Type B pancreatic cell (in vitro differentiated cells): Measurements from ENCODE around the gene PARN. TPM values are rescaled to one million over a fixed set of nuclear protein-coding genes. Genes with fewer than 3 reads are reported as not detected.

Experiments
- DNase-seq: peaks from one replicate; pipeline ENCODE4 v3.0.0; 2021; ENCODE audit warnings: mixed read lengths; ENCODE audit not compliant: unreplicated experiment; ENCODE audit errors: extremely low spot score
- H3K27ac Mint-ChIP-seq: 2 replicates; pipeline ENCODE4 v1.8.0; 2021; ENCODE audit warnings: mild to moderate bottlenecking, mixed read lengths
- H3K27me3 Mint-ChIP-seq: 2 replicates; pipeline ENCODE4 v1.8.0; 2021; ENCODE audit warnings: mixed read lengths
- H3K36me3 Mint-ChIP-seq: 2 replicates; pipeline ENCODE4 v1.8.0; 2021; ENCODE audit warnings: mixed read lengths
- H3K4me1 Mint-ChIP-seq: one replicate; pipeline ENCODE4 v1.8.0; 2021; ENCODE audit warnings: mixed read lengths; ENCODE audit not compliant: unreplicated experiment
- H3K4me3 Mint-ChIP-seq: 2 replicates; pipeline ENCODE4 v1.8.0; 2021; ENCODE audit warnings: mild to moderate bottlenecking, mixed read lengths
- H3K9me3 Mint-ChIP-seq: 2 replicates; pipeline ENCODE4 v1.8.0; 2021; ENCODE audit warnings: mixed read lengths
- total RNA-seq: library from RNA; stranded (reverse); gene quantifications from 2 replicates; pipeline ENCODE4 v1.2.1, GENCODE V29; 2021; ENCODE audit warnings: low replicate concordance
- TF ChIP-seq, protein P1 (sequence below): fragments of 200-600 bp; sonication (generic); conservative IDR thresholded peaks from 2 replicates; pipeline ENCODE4 v1.5.0; 2021; ENCODE audit warnings: antibody characterized with exemption, mild to moderate bottlenecking

Gene PARN
- total RNA-seq, 1 donor from 2014 or later = 26.1 TPM

GRCh38 chr16:14611660-14612059 is 18.4 kb downstream of the PARN start:
- H3K27ac Mint-ChIP-seq = no peak overlapping the region
- no peaks in the 10 kb centered on the region for H3K9me3 Mint-ChIP-seq
- H3K4me3 Mint-ChIP-seq = no peak overlapping the region
- H3K4me1 Mint-ChIP-seq = no peaks in the 10 kb centered on the region
- peaks cover 30% of the 10 kb centered on the region for H3K36me3 Mint-ChIP-seq
- no peak for DNase-seq
- no peaks in the 10 kb centered on the region for H3K27me3 Mint-ChIP-seq
- TF ChIP-seq, protein P1, sequence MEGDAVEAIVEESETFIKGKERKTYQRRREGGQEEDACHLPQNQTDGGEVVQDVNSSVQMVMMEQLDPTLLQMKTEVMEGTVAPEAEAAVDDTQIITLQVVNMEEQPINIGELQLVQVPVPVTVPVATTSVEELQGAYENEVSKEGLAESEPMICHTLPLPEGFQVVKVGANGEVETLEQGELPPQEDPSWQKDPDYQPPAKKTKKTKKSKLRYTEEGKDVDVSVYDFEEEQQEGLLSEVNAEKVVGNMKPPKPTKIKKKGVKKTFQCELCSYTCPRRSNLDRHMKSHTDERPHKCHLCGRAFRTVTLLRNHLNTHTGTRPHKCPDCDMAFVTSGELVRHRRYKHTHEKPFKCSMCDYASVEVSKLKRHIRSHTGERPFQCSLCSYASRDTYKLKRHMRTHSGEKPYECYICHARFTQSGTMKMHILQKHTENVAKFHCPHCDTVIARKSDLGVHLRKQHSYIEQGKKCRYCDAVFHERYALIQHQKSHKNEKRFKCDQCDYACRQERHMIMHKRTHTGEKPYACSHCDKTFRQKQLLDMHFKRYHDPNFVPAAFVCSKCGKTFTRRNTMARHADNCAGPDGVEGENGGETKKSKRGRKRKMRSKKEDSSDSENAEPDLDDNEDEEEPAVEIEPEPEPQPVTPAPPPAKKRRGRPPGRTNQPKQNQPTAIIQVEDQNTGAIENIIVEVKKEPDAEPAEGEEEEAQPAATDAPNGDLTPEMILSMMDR = no peak

DNA sequence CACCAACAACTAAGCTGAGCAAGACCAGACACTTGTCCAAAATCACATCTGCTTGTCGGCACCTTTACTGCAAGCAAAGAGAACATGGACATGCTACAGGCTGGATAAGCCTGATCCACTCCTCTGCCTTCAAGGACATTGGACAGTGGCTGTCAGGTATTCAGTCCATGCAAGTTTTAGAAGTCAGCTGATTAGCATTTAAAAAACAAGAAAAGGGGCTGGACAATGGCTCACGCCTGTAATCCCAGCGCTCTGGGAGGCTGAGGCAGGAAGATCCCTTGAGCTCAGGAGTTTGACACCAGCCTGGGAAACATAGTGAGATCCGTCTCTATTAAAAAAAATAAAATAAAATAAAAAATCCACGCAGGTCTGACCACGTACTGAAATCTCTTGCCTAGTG is 20.3 kb downstream of the PARN start:
- TF ChIP-seq, protein P1 = no peak
- no peak for DNase-seq
- peaks cover 31% of the 10 kb centered on the region for H3K36me3 Mint-ChIP-seq
- no peak overlapping the region for H3K27ac Mint-ChIP-seq
- no peaks in the 10 kb centered on the region for H3K9me3 Mint-ChIP-seq
- H3K27me3 Mint-ChIP-seq = no peaks in the 10 kb centered on the region
- H3K4me3 Mint-ChIP-seq = no peak overlapping the region
- no peaks in the 10 kb centered on the region for H3K4me1 Mint-ChIP-seq

DNA sequence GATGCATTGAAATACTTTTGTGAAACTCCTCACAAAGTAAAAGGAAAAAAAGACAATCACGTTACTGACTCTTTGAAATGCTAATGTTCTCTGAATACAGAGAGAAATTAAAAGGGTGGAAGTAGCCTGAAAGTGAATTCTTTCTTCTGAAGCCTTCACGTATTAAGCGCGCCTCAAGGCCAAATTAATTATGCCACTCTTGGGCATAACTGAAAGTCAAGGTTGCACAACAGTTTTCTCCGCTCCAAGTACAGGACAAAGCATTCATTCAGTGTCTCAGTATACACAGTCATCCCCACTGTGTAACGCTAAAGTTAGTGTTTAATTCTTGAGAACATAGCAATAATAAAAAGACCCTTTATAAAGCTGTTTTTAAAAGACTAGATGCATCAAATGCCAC is 21.5 kb downstream of the PARN start:
- Mint-ChIP-seq H3K4me3 (no peak overlapping the region), H3K36me3 (peaks cover 30% of the 10 kb centered on the region), H3K9me3 (no peaks in the 10 kb centered on the region), H3K27me3 (no peaks in the 10 kb centered on the region), H3K27ac (no peak overlapping the region), H3K4me1 (no peaks in the 10 kb centered on the region)
- TF ChIP-seq, protein P1 = no peak
- no peak for DNase-seq

GRCh38 chr16:14608111-14608566 is 21.9 kb downstream of the PARN start:
- TF ChIP-seq, protein P1 = no peak
- Mint-ChIP-seq H3K9me3 (no peaks in the 10 kb centered on the region), H3K4me3 (no peak overlapping the region), H3K27ac (no peak overlapping the region), H3K36me3 (peaks cover 32% of the 10 kb centered on the region), H3K4me1 (no peaks in the 10 kb centered on the region), H3K27me3 (no peaks in the 10 kb centered on the region)
- DNase-seq = no peak

GRCh38 chr16:14606102-14606501 is 24.0 kb downstream of the PARN start:
- Mint-ChIP-seq H3K36me3 (peaks cover 41% of the 10 kb centered on the region), H3K4me3 (no peak overlapping the region), H3K27me3 (no peaks in the 10 kb centered on the region), H3K4me1 (no peaks in the 10 kb centered on the region), H3K27ac (no peak overlapping the region), H3K9me3 (no peaks in the 10 kb centered on the region)
- TF ChIP-seq, protein P1 = no peak
- DNase-seq = no peak

DNA sequence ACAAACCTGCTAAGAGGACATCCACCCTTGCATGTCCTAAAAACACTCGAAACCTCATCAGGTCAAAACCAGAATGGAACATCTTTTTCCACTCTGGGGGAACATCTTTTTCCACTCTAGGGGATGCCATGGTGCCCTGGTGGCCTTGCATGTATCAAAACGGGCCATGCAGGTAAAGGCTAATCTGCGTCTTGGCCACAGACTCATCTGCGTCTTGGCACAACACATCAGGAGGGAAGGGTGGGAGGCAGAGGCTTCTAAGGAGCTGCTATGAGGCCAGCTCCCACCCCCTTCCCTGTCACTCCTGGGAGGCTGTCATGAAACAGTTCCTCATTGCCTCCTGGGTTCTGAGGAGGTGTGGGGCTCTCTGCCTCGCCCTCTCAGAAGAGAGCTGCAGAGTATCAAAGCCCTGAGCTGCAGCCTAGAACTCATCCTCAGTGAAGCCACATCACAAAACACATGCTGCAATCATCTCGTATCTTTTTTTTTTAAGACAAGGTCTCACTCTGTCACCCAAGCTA is 27.6 kb downstream of the PARN start:
- TF ChIP-seq, protein P1 = no peak
- Mint-ChIP-seq H3K27me3 (no peaks in the 10 kb centered on the region), H3K4me3 (no peak overlapping the region), H3K4me1 (no peaks in the 10 kb centered on the region), H3K36me3 (peaks cover 40% of the 10 kb centered on the region), H3K9me3 (no peaks in the 10 kb centered on the region), H3K27ac (no peak overlapping the region)
- no peak for DNase-seq
